GM19025 (cell line): ENCODE results near the gene REELD1.

ENCODE experiments used
- ATAC-seq: cut with Tn5 transposase; IDR thresholded peaks from one replicate; pipeline ENCODE4 v1.9.1; 2021; ENCODE audit warnings: mild to moderate bottlenecking, low read depth, moderate library complexity; ENCODE audit not compliant: unreplicated experiment

The REELD1 gene

GRCh38 chr4:146214238-146214637, at the start of gene REELD1:
Gene REELD1 (plus strand): TSS chr4:146214538. CDS start chr4:146216953, 2,415 bp downstream.
- no peak for ATAC-seq

- ATAC-seq, result no peak
Measured at GRCh38 chr4:146165221-146165620, 49.1 kb upstream of the REELD1 start.

GRCh38 chr4:146165840-146166239, 48.5 kb upstream of the REELD1 start:
- ATAC-seq, result no peak

GRCh38 chr4:146170149-146170548, 44.2 kb upstream of the REELD1 start:
- ATAC-seq, result no peak

- peak; percentile 93 for ATAC-seq
Measured at GRCh38 chr4:146175541-146176453, 38.5 kb upstream of the REELD1 start, which contains the start of gene LSM6. Gene LSM6 (plus strand): TSS chr4:146175718. CDS start chr4:146182922, 7,204 bp downstream.

- ATAC-seq, result no peak
Measured at GRCh38 chr4:146176891-146177290, 37.4 kb upstream of the REELD1 start.

GRCh38 chr4:146178126-146178525, 36.2 kb upstream of the REELD1 start:
- ATAC-seq, result no peak

- ATAC-seq, result no peak
Measured at GRCh38 chr4:146179784-146180370, 34.5 kb upstream of the REELD1 start.

- ATAC-seq, result no peak
Measured at GRCh38 chr4:146182443-146182842, 31.9 kb upstream of the REELD1 start.

- ATAC-seq, result no peak
Measured at GRCh38 chr4:146183209-146183608, 31.1 kb upstream of the REELD1 start.

GRCh38 chr4:146186041-146186440, 28.3 kb upstream of the REELD1 start:
- no peak for ATAC-seq

GRCh38 chr4:146186596-146186995, 27.7 kb upstream of the REELD1 start:
- ATAC-seq, result no peak

GRCh38 chr4:146190456-146190855, 23.9 kb upstream of the REELD1 start:
- ATAC-seq, result no peak

GRCh38 chr4:146191766-146192458, 22.4 kb upstream of the REELD1 start:
- ATAC-seq, result no peak

- no peak for ATAC-seq
Measured at GRCh38 chr4:146193628-146194027, 20.7 kb upstream of the REELD1 start.

GRCh38 chr4:146194212-146194611, 20.1 kb upstream of the REELD1 start:
- ATAC-seq, result no peak

- ATAC-seq, result no peak
Measured at GRCh38 chr4:146202665-146203064, 11.7 kb upstream of the REELD1 start.

GRCh38 chr4:146207410-146207809, 6.9 kb upstream of the REELD1 start:
- ATAC-seq, result no peak

- ATAC-seq, result no peak
Measured at GRCh38 chr4:146210890-146211289, 3.4 kb upstream of the REELD1 start.

GRCh38 chr4:146211440-146211839, 2.9 kb upstream of the REELD1 start:
- no peak for ATAC-seq

- ATAC-seq, result no peak
Measured at GRCh38 chr4:146212781-146213180, 1.6 kb upstream of the REELD1 start.
